Omental fat pad (tissue), 4 donors: ENCODE results near the gene IGF2R. TPM values are rescaled to one million over a fixed set of nuclear protein-coding genes. Genes with fewer than 3 reads are reported as not detected.

Experiments used
- ATAC-seq: fragments of 150-250 bp; one replicate; pipeline ENCODE4 v1.9.1; 2016; ENCODE audit warnings: mild to moderate bottlenecking, moderate library complexity; ENCODE audit not compliant: low FRiP score
- DNase-seq: peaks from one replicate; pipeline ENCODE4 v3.0.0-alpha.2; 2019; ENCODE audit warnings: low spot score
- total RNA-seq, 4 donors: library from RNA; depleted of rRNA; stranded (reverse); fragments of >200 nt; gene quantifications; one replicate each; pipeline ENCODE4 v1.1.0, GENCODE V29; 2016
- TF ChIP-seq, protein P1 (sequence below), 3 donors: fragments of 450-650 bp; IDR thresholded peaks; one replicate each; pipeline ENCODE4 v1.5.1; 2016 to 2017; ENCODE audit warnings: antibody characterized with exemption in 3 of 3, mild to moderate bottlenecking in 3 of 3, moderate library complexity in 2 of 3

The IGF2R gene
- total RNA-seq, 4 donors from 2014 or later: 69.9 to 131 (median 110) TPM

DNA sequence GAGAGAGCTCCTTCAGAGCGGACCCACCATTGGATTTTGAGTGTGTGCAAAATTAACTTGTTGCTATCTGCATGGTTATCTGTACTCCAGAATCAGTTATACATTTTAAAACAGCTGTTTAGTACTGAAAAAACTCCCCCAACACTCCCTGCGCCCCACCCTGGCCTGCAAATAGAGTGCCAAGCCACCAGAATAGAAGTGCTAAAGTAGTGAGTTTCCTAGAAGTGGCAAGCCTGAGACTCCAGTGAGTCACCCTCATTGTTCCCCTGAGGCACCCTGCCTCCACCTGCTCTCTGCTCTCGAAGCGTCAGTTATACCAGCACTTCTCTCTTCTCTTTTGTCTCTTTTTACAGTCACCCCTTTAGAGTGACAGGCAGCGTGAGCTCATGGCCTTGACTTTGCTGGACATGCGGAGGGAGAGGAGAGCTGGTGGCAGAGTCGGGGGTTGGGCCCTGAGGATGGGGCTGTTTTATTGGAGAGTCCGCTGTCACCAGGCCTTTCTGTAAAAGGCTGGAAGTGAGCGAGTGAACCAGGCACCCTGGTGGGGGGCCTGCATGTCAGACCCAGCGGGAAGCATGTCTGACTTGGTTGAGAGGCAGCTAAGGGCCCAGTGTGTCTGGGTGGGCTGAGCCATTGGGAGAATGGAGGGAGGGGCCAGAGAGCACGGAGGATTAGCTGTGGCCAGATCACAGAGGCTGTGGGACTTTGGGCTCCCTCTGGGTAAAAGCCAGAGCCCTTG, 10.4 kb downstream of the IGF2R start:
- TF ChIP-seq, protein P1, sequence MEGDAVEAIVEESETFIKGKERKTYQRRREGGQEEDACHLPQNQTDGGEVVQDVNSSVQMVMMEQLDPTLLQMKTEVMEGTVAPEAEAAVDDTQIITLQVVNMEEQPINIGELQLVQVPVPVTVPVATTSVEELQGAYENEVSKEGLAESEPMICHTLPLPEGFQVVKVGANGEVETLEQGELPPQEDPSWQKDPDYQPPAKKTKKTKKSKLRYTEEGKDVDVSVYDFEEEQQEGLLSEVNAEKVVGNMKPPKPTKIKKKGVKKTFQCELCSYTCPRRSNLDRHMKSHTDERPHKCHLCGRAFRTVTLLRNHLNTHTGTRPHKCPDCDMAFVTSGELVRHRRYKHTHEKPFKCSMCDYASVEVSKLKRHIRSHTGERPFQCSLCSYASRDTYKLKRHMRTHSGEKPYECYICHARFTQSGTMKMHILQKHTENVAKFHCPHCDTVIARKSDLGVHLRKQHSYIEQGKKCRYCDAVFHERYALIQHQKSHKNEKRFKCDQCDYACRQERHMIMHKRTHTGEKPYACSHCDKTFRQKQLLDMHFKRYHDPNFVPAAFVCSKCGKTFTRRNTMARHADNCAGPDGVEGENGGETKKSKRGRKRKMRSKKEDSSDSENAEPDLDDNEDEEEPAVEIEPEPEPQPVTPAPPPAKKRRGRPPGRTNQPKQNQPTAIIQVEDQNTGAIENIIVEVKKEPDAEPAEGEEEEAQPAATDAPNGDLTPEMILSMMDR (IDR thresholded peaks at IDR 0.05): no peak
- DNase-seq (no peak), ATAC-seq (peak; percentile 21)

- ATAC-seq: no peak
- no peak for DNase-seq
- TF ChIP-seq, protein P1 (IDR thresholded peaks at IDR 0.05): no peak
Observed at GRCh38 chr6:159980474-159980873, 11.6 kb downstream of the IGF2R start.

DNA sequence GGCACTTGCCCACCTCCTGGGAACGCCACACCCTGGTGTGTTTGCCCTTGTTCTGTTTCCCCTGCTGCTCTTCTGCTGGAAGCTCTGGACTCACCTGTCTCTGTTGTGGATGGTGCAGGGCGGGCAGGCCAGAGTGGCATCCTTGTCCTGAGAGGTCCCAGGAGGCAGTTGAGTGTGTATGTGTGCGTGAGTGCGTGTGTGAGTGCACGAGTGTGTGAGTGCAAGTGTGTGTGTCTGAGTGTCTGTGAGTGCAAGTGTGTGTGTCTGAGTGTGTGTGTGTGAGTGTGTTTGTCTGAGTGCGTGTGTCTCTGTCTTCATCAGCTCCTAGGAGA, 12.2 kb downstream of the IGF2R start:
- no peak for ATAC-seq
- DNase-seq: no peak
- TF ChIP-seq, protein P1 (IDR thresholded peaks at IDR 0.05): no peak

- no peak for DNase-seq
- TF ChIP-seq, protein P1 (IDR thresholded peaks at IDR 0.05): no peak
- peak; percentile 41 for ATAC-seq
Observed at GRCh38 chr6:159981403-159982245, 12.7 kb downstream of the IGF2R start.

DNA sequence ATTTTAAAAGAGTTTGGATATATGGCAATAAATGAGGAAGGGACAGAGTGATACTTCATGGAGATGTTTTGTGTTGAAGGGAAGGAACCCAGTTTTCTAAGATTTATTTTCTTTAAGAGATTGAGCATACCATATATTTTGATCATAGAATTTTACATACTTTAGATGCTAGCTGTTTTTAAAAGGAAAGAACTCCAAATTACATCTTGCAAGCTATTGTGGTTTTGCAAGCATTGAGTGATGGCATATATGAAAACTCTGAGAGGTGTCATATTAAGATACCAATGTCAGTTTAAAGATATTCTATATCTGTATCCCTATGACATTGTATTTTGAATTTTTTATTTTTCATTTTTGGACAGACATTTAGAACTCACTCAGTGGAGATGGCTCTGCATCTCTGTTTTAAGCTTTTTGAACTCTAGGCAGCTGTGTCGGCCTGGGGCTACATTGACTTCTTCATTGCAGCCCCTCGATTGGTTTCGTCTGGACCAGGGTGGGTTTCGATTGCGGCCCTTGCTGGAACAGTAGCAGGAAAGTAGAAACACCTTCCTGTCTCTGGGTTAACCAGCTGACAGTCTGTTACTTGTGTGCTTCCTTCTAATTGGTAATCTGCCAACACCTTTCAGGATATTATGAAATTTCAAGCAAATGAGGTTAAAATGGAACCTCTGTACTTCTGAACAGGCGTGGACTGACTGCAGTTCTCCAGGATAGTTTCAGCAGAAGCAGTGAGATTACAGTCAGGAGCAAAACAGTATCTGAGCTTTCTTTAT, 14.0 kb downstream of the IGF2R start:
- TF ChIP-seq, protein P1 (IDR thresholded peaks at IDR 0.05): no peak
- no peak for ATAC-seq
- DNase-seq: no peak

DNA sequence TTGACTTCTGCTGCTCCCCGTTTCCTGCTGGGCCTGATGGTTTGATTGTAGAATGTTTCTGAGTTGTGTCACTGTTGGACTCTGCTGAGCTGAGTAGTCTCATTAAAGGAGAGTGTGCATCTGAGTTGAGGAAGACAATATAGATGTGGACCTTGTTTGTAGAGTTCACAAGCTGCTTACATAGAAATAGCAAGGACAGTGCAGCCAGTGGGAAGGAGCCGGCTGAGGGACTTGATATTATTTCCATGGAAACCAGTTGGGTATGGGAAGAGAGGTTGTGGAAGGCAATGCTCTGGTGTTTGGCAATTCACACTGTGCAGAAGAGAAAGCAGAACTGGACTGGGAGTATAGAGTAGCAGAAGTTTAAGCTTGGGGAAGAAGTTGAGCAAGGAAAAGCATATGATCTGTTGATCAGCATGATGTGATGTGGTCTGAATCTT, 14.8 kb downstream of the IGF2R start:
- ATAC-seq (no peak), DNase-seq (no peak)
- TF ChIP-seq, protein P1 (IDR thresholded peaks at IDR 0.05): no peak
